ENCODE measurements around the gene ANO2. TPM values are rescaled to one million over a fixed set of nuclear protein-coding genes. Genes with fewer than 3 reads are reported as not detected.

The ANO2 gene
- total and polyA plus RNA-seq, 2 experiments from 2014 or later, result 2.3 to 4.6 TPM

GRCh38 chr12:5783289-5783920 is 161.7 kb downstream of the ANO2 start:
- H2AFZ ChIP-seq, result no peak overlapping the region
- 0 out of 2 replicates have a peak, but pooled peaks cover 6% of the 10 kb centered on the region for H3K9me2 ChIP-seq (ENCODE audit: insufficient read depth)
- no peak for DNase-seq (ENCODE audit: low spot score)
- TF ChIP-seq REST (IDR thresholded peaks at IDR 0.05; ENCODE audit: unreplicated experiment) (no peak), EZH2phosphoT487 (IDR thresholded peaks at IDR 0.05; ENCODE audit: unreplicated experiment) (no peak), STAT1 (IDR thresholded peaks at IDR 0.05; ENCODE audit: unreplicated experiment) (no peak), CREB1 (CRISPR knock-in tag; IDR thresholded peaks at IDR 0.05; ENCODE audit: low read depth) (no peak), ZNF462 (CRISPR knock-in tag; IDR thresholded peaks at IDR 0.05) (no peak), JUNB (IDR thresholded peaks at IDR 0.05; ENCODE audit: unreplicated experiment) (no peak), CTCF (conservative IDR thresholded peaks at IDR 0.05; ENCODE audit: low read depth in 2 of 2) (no peak), NANOG (IDR thresholded peaks at IDR 0.05; ENCODE audit: borderline replicate concordance) (no peak), EZH2 (IDR thresholded peaks at IDR 0.05; ENCODE audit: low read depth, unreplicated experiment) (no peak), ZNF331 (CRISPR knock-in tag; IDR thresholded peaks at IDR 0.05; ENCODE audit: low read depth) (no peak), POLR2AphosphoS5 (IDR thresholded peaks at IDR 0.05; ENCODE audit: low read depth) (no peak), ETS1 (IDR thresholded peaks at IDR 0.05) (no peak), ZNF114 (CRISPR knock-in tag; IDR thresholded peaks at IDR 0.05) (no peak)
- H3K4me3 ChIP-seq, result no peak overlapping the region
- no peak overlapping the region for H3K4me2 ChIP-seq
- Mint-ChIP-seq H3K27ac (no peak overlapping the region), H3K4me3 (no peak overlapping the region), H3K27me3 (ENCODE audit: insufficient read depth, low read depth, poor library complexity) (peaks cover 2% of the 10 kb centered on the region), H3K4me1 (no peaks in the 10 kb centered on the region), H3K9me3 (no peaks in the 10 kb centered on the region; the same call in 2 of the 3 replicates), H3K36me3 (ENCODE audit: low read depth) (no peaks in the 10 kb centered on the region)
- no peaks in the 10 kb centered on the region for H3K79me2 ChIP-seq (replicated peaks; ENCODE audit: insufficient read depth)
- no peak for ATAC-seq
- H3K4me1 ChIP-seq (ENCODE audit: insufficient read depth), result no peaks in the 10 kb centered on the region
- H3K27me3 ChIP-seq (ENCODE audit: insufficient read depth), result no peaks in the 10 kb centered on the region
- no peaks in the 10 kb centered on the region for H3K36me3 ChIP-seq (ENCODE audit: insufficient read depth)
- no peak overlapping the region for H3K27ac ChIP-seq (ENCODE audit: low read depth)
- H3F3A ChIP-seq (replicated peaks; ENCODE audit: low read depth), result no peaks in the 10 kb centered on the region
- no peaks in the 10 kb centered on the region for H4K20me1 ChIP-seq (replicated peaks; ENCODE audit: insufficient read depth)

Measured in GM23338 (cell line).